Endodermal cell (in vitro differentiated cells): ENCODE measurements around the gene TFAP2A. TPM values are rescaled to one million over a fixed set of nuclear protein-coding genes. Genes with fewer than 3 reads are reported as not detected.

Experiments
- DNase-seq: peaks from one replicate; pipeline ENCODE4 v3.0.0-alpha.2; 2017
- H3K27ac ChIP-seq: 2 replicates; pipeline ENCODE4 v1.5.1; 2013; ENCODE audit warnings: mild to moderate bottlenecking, low read depth, low read length, moderate library complexity
- H3K27me3 ChIP-seq: 2 replicates; pipeline ENCODE4 v1.6.1; 2013; ENCODE audit warnings: mild to moderate bottlenecking, low read length, moderate library complexity; ENCODE audit not compliant: insufficient read depth, control insufficient read depth, poor library complexity, severe bottlenecking
- H3K36me3 ChIP-seq: 2 replicates; pipeline ENCODE4 v1.7.0; 2013; ENCODE audit warnings: mild to moderate bottlenecking, low read length, moderate library complexity; ENCODE audit not compliant: control insufficient read depth, insufficient read depth
- H3K4me1 ChIP-seq: one replicate; pipeline ENCODE4 v1.7.0; 2013; ENCODE audit warnings: low read length; ENCODE audit not compliant: control insufficient read depth, insufficient read depth
- H3K4me3 ChIP-seq: 2 replicates; pipeline ENCODE4 v1.5.1; 2013; ENCODE audit warnings: mild to moderate bottlenecking, low read length, moderate library complexity
- H3K9ac ChIP-seq: 2 replicates; pipeline ENCODE4 v1.6.1; 2013; ENCODE audit warnings: mild to moderate bottlenecking, low read length, moderate library complexity; ENCODE audit not compliant: poor library complexity, severe bottlenecking; ENCODE audit errors: extremely low read depth
- H3K9me3 ChIP-seq: 2 replicates; pipeline ENCODE4 v1.6.1; 2013; ENCODE audit warnings: mild to moderate bottlenecking, low read length, moderate library complexity; ENCODE audit not compliant: control insufficient read depth
- H3K27ac Mint-ChIP-seq: 2 replicates; pipeline ENCODE4 v1.8.0; 2020; ENCODE audit warnings: mixed read lengths
- H3K27me3 Mint-ChIP-seq: 2 replicates; pipeline ENCODE4 v1.8.0; 2021; ENCODE audit warnings: mild to moderate bottlenecking, mixed read lengths; ENCODE audit not compliant: insufficient read depth
- H3K36me3 Mint-ChIP-seq: 2 replicates; pipeline ENCODE4 v1.8.0; 2020; ENCODE audit warnings: low read depth, mixed read lengths
- H3K4me1 Mint-ChIP-seq: 2 replicates; pipeline ENCODE4 v1.8.0; 2020; ENCODE audit warnings: mixed read lengths
- H3K4me3 Mint-ChIP-seq: 2 replicates; pipeline ENCODE4 v1.8.0; 2020; ENCODE audit warnings: mild to moderate bottlenecking, moderate library complexity, mixed read lengths
- H3K9me3 Mint-ChIP-seq: 2 replicates; pipeline ENCODE4 v1.8.0; 2020; ENCODE audit warnings: mild to moderate bottlenecking, mixed read lengths
- WGBS, 2 experiments: methylation state at CpG; one replicate each; pipeline versions ENCODE4 v1.1.5 to v1.1.7; 2013; ENCODE audit warnings: missing lambda C conversion rate in 2 of 2, mixed read lengths in 1 of 2; ENCODE audit not compliant: insufficient coverage in 1 of 2, insufficient read length in 1 of 2; 5-methylcytosine and 5-hydroxymethylcytosine counted together
- total RNA-seq, 2 donors: library from RNA; stranded (reverse); fragmentation: NEBNext Ultra II Directional in 1 of 2; extraction: Animal tissue kit (Norgen Biotek cat#: 25700) in 1 of 2; gene quantifications; 2 replicates in 1 of 2; 3 replicates in 1 of 2; pipeline ENCODE4 v1.2.1, GENCODE V29; 2021
- TF ChIP-seq, protein P1 (sequence below): fragments of 200-600 bp; sonication (generic); conservative IDR thresholded peaks from 2 replicates; pipeline ENCODE4 v1.5.0; 2021; ENCODE audit warnings: antibody characterized with exemption, mild to moderate bottlenecking

Gene TFAP2A
- total RNA-seq, 2 donors from 2014 or later = 0.51 to 0.69 TPM

DNA sequence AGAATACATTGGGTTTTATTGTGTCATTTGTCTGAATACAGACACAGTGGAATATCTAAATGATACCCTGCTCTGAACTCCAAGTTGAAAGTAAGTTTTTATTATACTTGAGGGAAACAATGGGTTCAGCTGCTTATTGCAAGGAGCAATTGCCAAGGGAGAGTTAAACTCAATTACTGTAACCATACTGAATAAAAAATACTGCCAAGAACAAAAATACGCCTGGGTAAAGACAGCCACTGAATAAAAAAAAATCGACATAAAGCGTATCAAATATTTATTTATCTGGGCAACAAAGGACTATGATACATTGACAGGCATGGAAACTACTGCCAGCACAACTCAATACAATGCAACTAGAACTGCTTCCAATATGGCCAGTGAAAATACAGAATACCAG is 18.1 kb downstream of the TFAP2A start:
- no peak overlapping the region for H3K4me3 ChIP-seq
- H3K9me3 ChIP-seq = no peaks in the 10 kb centered on the region
- Mint-ChIP-seq H3K4me3 (no peak overlapping the region), H3K9me3 (no peaks in the 10 kb centered on the region), H3K4me1 (peaks cover 20% of the 10 kb centered on the region), H3K27me3 (peaks cover 99% of the 10 kb centered on the region), H3K27ac (no peak overlapping the region), H3K36me3 (no peaks in the 10 kb centered on the region)
- TF ChIP-seq, protein P1, sequence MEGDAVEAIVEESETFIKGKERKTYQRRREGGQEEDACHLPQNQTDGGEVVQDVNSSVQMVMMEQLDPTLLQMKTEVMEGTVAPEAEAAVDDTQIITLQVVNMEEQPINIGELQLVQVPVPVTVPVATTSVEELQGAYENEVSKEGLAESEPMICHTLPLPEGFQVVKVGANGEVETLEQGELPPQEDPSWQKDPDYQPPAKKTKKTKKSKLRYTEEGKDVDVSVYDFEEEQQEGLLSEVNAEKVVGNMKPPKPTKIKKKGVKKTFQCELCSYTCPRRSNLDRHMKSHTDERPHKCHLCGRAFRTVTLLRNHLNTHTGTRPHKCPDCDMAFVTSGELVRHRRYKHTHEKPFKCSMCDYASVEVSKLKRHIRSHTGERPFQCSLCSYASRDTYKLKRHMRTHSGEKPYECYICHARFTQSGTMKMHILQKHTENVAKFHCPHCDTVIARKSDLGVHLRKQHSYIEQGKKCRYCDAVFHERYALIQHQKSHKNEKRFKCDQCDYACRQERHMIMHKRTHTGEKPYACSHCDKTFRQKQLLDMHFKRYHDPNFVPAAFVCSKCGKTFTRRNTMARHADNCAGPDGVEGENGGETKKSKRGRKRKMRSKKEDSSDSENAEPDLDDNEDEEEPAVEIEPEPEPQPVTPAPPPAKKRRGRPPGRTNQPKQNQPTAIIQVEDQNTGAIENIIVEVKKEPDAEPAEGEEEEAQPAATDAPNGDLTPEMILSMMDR = no peak
- peaks cover 99% of the 10 kb centered on the region for H3K27me3 ChIP-seq
- H3K4me1 ChIP-seq = peaks cover 6% of the 10 kb centered on the region
- no peak for DNase-seq
- no peaks in the 10 kb centered on the region for H3K36me3 ChIP-seq
- no peak overlapping the region for H3K27ac ChIP-seq
- 73% methylated on average over 3 of the region's 3 CpGs; no CpG with 5 or more reads in 1 of the 2 experiments for WGBS, 2 experiments
- H3K9ac ChIP-seq = no peak overlapping the region

DNA sequence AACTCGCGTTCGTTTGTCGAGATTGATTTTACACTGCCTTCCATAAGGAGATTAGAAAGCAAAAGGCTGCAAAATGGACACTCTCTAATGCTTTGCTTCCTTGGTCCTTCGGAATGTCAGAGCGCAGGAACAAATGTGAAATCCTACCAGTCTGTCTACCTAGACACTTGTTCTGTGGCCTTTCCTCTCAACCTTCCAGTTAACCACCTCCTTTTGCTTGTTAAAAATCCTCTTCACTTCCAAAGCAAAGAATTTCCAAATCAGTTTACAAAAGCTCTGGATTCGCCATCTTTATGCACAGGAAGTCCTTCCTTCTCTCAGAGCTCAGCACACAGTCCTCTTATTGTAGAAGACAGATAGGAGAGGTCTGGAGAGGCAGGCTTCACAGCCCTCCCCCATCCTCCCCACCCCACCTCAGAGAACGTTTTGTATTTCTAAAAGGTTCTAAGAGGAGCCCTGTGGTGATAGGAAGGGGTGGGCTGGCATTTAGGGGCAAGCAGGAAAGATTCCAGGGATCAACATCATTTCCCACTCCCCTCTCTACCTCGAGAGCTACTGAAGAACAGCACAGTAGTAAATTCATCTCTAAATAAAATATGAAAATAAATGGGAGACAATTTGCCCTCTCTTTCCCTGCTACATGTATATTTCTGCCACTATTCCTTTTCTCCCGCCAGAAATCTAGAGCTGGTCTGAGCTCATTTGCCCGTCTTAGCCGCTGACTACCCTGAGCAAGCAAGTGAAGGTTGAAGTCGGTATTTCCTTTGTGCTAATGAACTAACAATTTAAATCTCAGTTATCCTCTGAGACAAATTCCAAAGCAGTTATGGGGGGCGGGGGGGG is 18.9 kb downstream of the TFAP2A start:
- Histone ChIP-seq H3K9ac (no peak overlapping the region), H3K9me3 (no peaks in the 10 kb centered on the region), H3K27ac (no peak overlapping the region), H3K36me3 (no peaks in the 10 kb centered on the region), H3K4me1 (peaks cover 6% of the 10 kb centered on the region), H3K4me3 (peak overlapping the region; percentile 51), H3K27me3 (peaks cover 99% of the 10 kb centered on the region)
- 5% methylated on average over 8 to 11 of the region's 14 CpGs for WGBS, 2 experiments
- Mint-ChIP-seq H3K36me3 (no peaks in the 10 kb centered on the region), H3K4me3 (no peak overlapping the region), H3K4me1 (peaks cover 23% of the 10 kb centered on the region), H3K9me3 (no peaks in the 10 kb centered on the region), H3K27me3 (peaks cover 99% of the 10 kb centered on the region), H3K27ac (no peak overlapping the region)
- no peak for DNase-seq
- TF ChIP-seq, protein P1 = no peak

DNA sequence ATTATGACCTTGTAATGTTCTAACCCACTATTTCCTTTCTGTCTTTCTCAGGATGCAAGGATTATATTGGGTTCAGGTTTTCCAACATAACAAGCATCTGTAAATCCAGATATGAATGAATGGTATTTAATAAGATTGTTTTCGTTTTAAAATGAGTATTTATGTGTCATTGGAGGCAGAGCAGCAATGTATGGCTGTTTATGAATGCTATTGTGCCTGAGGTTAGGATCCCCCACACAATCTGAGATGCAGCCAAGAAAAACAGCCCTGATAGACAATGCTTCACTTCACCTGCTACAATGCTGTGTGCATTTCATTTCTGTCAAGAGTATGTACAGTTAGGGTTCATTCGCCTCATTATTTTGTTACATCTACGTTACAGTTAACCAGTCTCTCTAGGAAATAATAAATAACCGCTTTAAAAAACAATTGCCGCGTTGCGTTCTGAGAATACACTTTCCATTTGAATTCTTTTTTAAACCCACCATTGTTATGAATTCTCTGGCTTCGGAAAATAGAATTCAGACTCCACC is 19.6 kb downstream of the TFAP2A start:
- H3K27me3 ChIP-seq = peaks cover 99% of the 10 kb centered on the region
- no peak overlapping the region for H3K27ac Mint-ChIP-seq
- peak overlapping the region; percentile 51 for H3K4me3 ChIP-seq
- H3K4me3 Mint-ChIP-seq = no peak overlapping the region
- TF ChIP-seq, protein P1 = no peak
- H3K27me3 Mint-ChIP-seq = peaks cover 99% of the 10 kb centered on the region
- H3K9me3 ChIP-seq = no peaks in the 10 kb centered on the region
- H3K36me3 Mint-ChIP-seq = no peaks in the 10 kb centered on the region
- H3K9me3 Mint-ChIP-seq = no peaks in the 10 kb centered on the region
- H3K4me1 Mint-ChIP-seq = peaks cover 20% of the 10 kb centered on the region
- no peak overlapping the region for H3K9ac ChIP-seq
- no peak overlapping the region for H3K27ac ChIP-seq
- WGBS, 2 experiments = 4 to 6% methylated on average over 8 of the region's 8 CpGs
- peaks cover 6% of the 10 kb centered on the region for H3K4me1 ChIP-seq
- DNase-seq = no peak
- H3K36me3 ChIP-seq = no peaks in the 10 kb centered on the region
